ENCODE results near the gene RPP30. TPM values are rescaled to one million over a fixed set of nuclear protein-coding genes. Genes with fewer than 3 reads are reported as not detected.

RPP30 gene
- total and polyA plus RNA-seq, 2 of the 13 experiments (the other 11 are each of a cell fraction or from before 2014, with no cell fraction given): 27.1 to 65.0 TPM

DNA sequence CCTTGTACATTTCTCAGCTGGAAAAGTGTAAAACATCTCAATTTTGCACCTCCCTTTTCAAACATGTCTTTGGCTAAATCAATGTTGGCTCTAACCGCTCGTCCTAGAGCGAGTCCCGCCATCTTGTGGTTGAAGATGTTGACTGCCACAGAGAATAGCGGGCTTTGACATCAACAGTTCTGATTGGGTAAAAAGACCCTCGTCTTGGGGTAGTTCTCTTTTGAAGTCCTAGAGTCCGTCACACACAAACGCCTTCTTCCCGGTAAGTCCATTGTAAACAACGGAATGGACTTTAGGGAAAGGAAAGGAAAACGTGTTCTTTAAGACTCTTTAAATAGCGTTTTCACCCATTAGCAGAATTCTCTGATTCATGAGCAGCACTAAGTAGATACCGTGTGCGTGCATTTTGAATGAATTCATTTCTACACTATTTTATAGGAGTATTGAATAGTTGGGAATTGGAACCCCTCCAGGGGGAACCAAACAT lies 452 bp upstream of the RPP30 start (continued):
- TF ChIP-seq NFYB (CRISPR knock-in tag; IDR thresholded peaks at IDR 0.05): 0 out of 2 replicates have a peak, but pooled peaks have one; percentile 23
- TF ChIP-seq E2F2 (CRISPR knock-in tag; IDR thresholded peaks at IDR 0.05; ENCODE audit: borderline replicate concordance): no peak
- TF ChIP-seq ZNF333 (CRISPR knock-in tag; IDR thresholded peaks at IDR 0.05; ENCODE audit: borderline replicate concordance): no peak
- TF ChIP-seq TP53 (CRISPR knock-in tag; conservative IDR thresholded peaks at IDR 0.05): no peak
- TF ChIP-seq ZNF383 (CRISPR knock-in tag; IDR thresholded peaks at IDR 0.05; ENCODE audit: borderline replicate concordance): no peak
- 0 out of 2 replicates have a peak, but pooled peaks have one; percentile 26 for TF ChIP-seq JUND (CRISPR knock-in tag; IDR thresholded peaks at IDR 0.05)
- no peak for TF ChIP-seq ZFP36L2 (CRISPR knock-in tag; IDR thresholded peaks at IDR 0.05)
- TF ChIP-seq ZNF580 (CRISPR knock-in tag; IDR thresholded peaks at IDR 0.05; ENCODE audit: borderline replicate concordance, low read depth): no peak
- no peak for TF ChIP-seq RBM22 (optimal IDR thresholded peaks at IDR 0.05; ENCODE audit: low read length)
- TF ChIP-seq, protein P1, sequence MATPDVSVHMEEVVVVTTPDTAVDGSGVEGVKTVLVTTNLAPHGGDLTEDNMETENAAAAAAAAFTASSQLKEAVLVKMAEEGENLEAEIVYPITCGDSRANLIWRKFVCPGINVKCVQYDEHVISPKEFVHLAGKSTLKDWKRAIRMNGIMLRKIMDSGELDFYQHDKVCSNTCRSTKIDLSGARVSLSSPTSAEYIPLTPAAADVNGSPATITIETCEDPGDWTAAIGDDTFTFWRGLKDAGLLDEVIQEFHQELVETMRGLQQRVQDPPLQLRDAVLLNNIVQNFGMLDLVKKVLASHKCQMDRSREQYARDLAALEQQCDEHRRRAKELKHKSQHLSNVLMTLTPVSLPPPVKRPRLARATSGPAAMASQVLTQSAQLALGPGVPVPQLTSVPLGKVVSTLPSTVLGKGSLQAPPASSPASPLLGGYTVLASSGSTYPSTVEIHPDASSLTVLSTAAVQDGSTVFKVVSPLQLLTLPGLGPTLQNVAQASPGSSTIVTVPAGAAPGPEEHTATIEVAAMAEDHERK (CRISPR knock-in tag; IDR thresholded peaks at IDR 0.05; ENCODE audit: low read depth): no peak
- 0 out of 2 replicates have a peak, but pooled peaks have one; percentile 75 for TF ChIP-seq MTF2 (CRISPR knock-in tag; IDR thresholded peaks at IDR 0.05; ENCODE audit: borderline replicate concordance)
- no peak for TF ChIP-seq HOXD1 (CRISPR knock-in tag; IDR thresholded peaks at IDR 0.05)
- no peak for TF ChIP-seq YY1 (IDR thresholded peaks at IDR 0.05; ENCODE audit: insufficient read depth, insufficient replicate concordance, low read depth, low read length)
- 0 out of 2 replicates have a peak, but pooled peaks have one; percentile 2 for TF ChIP-seq MXD4 (CRISPR knock-in tag; IDR thresholded peaks at IDR 0.05)
- TF ChIP-seq ZSCAN25 (CRISPR knock-in tag; IDR thresholded peaks at IDR 0.05): no peak
- no peak for TF ChIP-seq POLR2AphosphoS2 (IDR thresholded peaks at IDR 0.05; ENCODE audit: low read depth, low read length)
- no peak for TF ChIP-seq ZFP1 (CRISPR knock-in tag; IDR thresholded peaks at IDR 0.05)
- TF ChIP-seq ZNF205 (CRISPR knock-in tag; IDR thresholded peaks at IDR 0.05): no peak
- TF ChIP-seq ZBTB20 (CRISPR knock-in tag; IDR thresholded peaks at IDR 0.05; ENCODE audit: borderline replicate concordance, low read depth): no peak
- TF ChIP-seq MBNL3 (CRISPR knock-in tag; conservative IDR thresholded peaks at IDR 0.05): no peak
- no peak for TF ChIP-seq HIVEP1 (CRISPR knock-in tag; IDR thresholded peaks at IDR 0.05)
- 0 out of 2 replicates have a peak, but pooled peaks have one; percentile 3 for TF ChIP-seq ZNF564 (CRISPR knock-in tag; IDR thresholded peaks at IDR 0.05)

Data from HepG2 (cell line).